ENCODE data around the gene RNF215. TPM values are rescaled to one million over a fixed set of nuclear protein-coding genes. Genes with fewer than 3 reads are reported as not detected.

Gene RNF215
- total and polyA plus RNA-seq, 2 donors (not counting 3 experiments of a cell fraction or from before 2014, with no cell fraction given), result 16.7 to 26.9 TPM

- H3K4me3 ChIP-seq (replicated peaks in 1 of 3; ENCODE audit: insufficient read depth in 1 of 3, low read depth in 1 of 3, low read length in 3 of 3), result no peak overlapping the region
These were observed 12.9 kb upstream of the RNF215 start for GRCh38 chr22:30400159-30400558.

GRCh38 chr22:30399718-30400117 is 12.5 kb upstream of the RNF215 start:
- intact Hi-C loops (cut with micrococcal nuclease), result no loop called here
- ChIA-PET CTCF (interaction anchor here (3.8 kb wide), 1 partner anchor 13 kb away, joined by 32 read pairs; the partner anchor contains the start of gene RNF215), POLR2A (no interaction called here)
- Histone ChIP-seq H3K79me2 (ENCODE audit: control insufficient read depth, insufficient read depth, low read length) (peaks cover 46% of the 10 kb centered on the region), H2AFZ (ENCODE audit: low read depth, low read length) (no peak overlapping the region), H3K9me1 (replicated peaks; ENCODE audit: control insufficient read depth, extremely low read depth, insufficient read depth, low read length) (no peaks in the 10 kb centered on the region), H3K36me3 (ENCODE audit: control insufficient read depth in 2 of 2, extremely low read depth in 1 of 2, insufficient read depth in 2 of 2, low read length in 2 of 2) (peaks cover 0 to 11% of the 10 kb centered on the region in 2 experiments), H4K20me1 (replicated peaks; ENCODE audit: control insufficient read depth, extremely low read depth, insufficient read depth, low read length) (no peaks in the 10 kb centered on the region), H3K4me1 (ENCODE audit: control insufficient read depth, extremely low read depth, insufficient read depth, low read length) (peaks cover 16% of the 10 kb centered on the region), H3K27ac (ENCODE audit: insufficient read depth, low read depth, low read length) (no peak overlapping the region), H3K4me3 (replicated peaks in 1 of 3; ENCODE audit: insufficient read depth in 1 of 3, low read depth in 1 of 3, low read length in 3 of 3) (no peak overlapping the region), H3K9me3 (replicated peaks; ENCODE audit: control insufficient read depth, insufficient read depth, low read length) (no peaks in the 10 kb centered on the region), H3K4me2 (ENCODE audit: insufficient read depth, low read length) (no peak overlapping the region), H3K27me3 (ENCODE audit: control insufficient read depth in 2 of 2, insufficient read depth in 2 of 2, low read length in 2 of 2) (no peaks in the 10 kb centered on the region), H3K9ac (replicated peaks; ENCODE audit: extremely low read depth, insufficient read depth, low read length) (no peak overlapping the region)
- DNase-seq (ENCODE audit: low read depth, low spot score), result no peak
- no TSS peak for BruUV-seq (replicated peaks)
- FAIRE-seq, result no peak
- TF ChIP-seq POLR2A (IDR thresholded peaks at IDR 0.05; ENCODE audit: low read depth, low read length) (no peak), JUN (IDR thresholded peaks at IDR 0.05; ENCODE audit: borderline replicate concordance, insufficient read depth, insufficient read length, low read depth) (no peak), EZH2 (IDR thresholded peaks at IDR 0.05; ENCODE audit: borderline replicate concordance, low read depth, low read length, severe bottlenecking) (no peak), GATA2 (IDR thresholded peaks at IDR 0.05; ENCODE audit: insufficient read depth, insufficient read length, low read depth, low read length) (no peak), POLR2AphosphoS5 (IDR thresholded peaks at IDR 0.05; ENCODE audit: insufficient read depth, low read depth, low read length) (no peak), FOS (IDR thresholded peaks at IDR 0.05; ENCODE audit: borderline replicate concordance, insufficient read depth, low read length) (no peak), MAX (IDR thresholded peaks at IDR 0.05; ENCODE audit: insufficient read depth, insufficient read length) (no peak), MYC (IDR thresholded peaks at IDR 0.05; ENCODE audit: low read depth, low read length) (no peak)
- TF ChIP-seq, protein P1, sequence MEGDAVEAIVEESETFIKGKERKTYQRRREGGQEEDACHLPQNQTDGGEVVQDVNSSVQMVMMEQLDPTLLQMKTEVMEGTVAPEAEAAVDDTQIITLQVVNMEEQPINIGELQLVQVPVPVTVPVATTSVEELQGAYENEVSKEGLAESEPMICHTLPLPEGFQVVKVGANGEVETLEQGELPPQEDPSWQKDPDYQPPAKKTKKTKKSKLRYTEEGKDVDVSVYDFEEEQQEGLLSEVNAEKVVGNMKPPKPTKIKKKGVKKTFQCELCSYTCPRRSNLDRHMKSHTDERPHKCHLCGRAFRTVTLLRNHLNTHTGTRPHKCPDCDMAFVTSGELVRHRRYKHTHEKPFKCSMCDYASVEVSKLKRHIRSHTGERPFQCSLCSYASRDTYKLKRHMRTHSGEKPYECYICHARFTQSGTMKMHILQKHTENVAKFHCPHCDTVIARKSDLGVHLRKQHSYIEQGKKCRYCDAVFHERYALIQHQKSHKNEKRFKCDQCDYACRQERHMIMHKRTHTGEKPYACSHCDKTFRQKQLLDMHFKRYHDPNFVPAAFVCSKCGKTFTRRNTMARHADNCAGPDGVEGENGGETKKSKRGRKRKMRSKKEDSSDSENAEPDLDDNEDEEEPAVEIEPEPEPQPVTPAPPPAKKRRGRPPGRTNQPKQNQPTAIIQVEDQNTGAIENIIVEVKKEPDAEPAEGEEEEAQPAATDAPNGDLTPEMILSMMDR (IDR thresholded peaks at IDR 0.05; ENCODE audit: extremely low read depth in 1 of 2, insufficient read depth in 1 of 2, low read depth in 1 of 2, low read length in 2 of 2), result no peak
- dilution Hi-C loops (cut with MboI; ENCODE audit: extremely low pct_ligation_motif_present, low sequenced_read_pairs), result no loop called here

More at GRCh38 chr22:30400159-30400558, 12.9 kb upstream of the RNF215 start:
- Histone ChIP-seq H3K36me3 (ENCODE audit: control insufficient read depth in 2 of 2, extremely low read depth in 1 of 2, insufficient read depth in 2 of 2, low read length in 2 of 2) (peaks cover 0 to 11% of the 10 kb centered on the region in 2 experiments), H3K4me1 (ENCODE audit: control insufficient read depth, extremely low read depth, insufficient read depth, low read length) (peaks cover 16% of the 10 kb centered on the region), H2AFZ (ENCODE audit: low read depth, low read length) (no peak overlapping the region), H3K27ac (ENCODE audit: insufficient read depth, low read depth, low read length) (no peak overlapping the region), H3K27me3 (ENCODE audit: control insufficient read depth in 2 of 2, insufficient read depth in 2 of 2, low read length in 2 of 2) (no peaks in the 10 kb centered on the region), H3K9me1 (replicated peaks; ENCODE audit: control insufficient read depth, extremely low read depth, insufficient read depth, low read length) (no peaks in the 10 kb centered on the region), H3K9ac (replicated peaks; ENCODE audit: extremely low read depth, insufficient read depth, low read length) (no peak overlapping the region), H3K9me3 (replicated peaks; ENCODE audit: control insufficient read depth, insufficient read depth, low read length) (no peaks in the 10 kb centered on the region), H3K79me2 (ENCODE audit: control insufficient read depth, insufficient read depth, low read length) (peaks cover 46% of the 10 kb centered on the region), H4K20me1 (replicated peaks; ENCODE audit: control insufficient read depth, extremely low read depth, insufficient read depth, low read length) (no peaks in the 10 kb centered on the region), H3K4me2 (ENCODE audit: insufficient read depth, low read length) (no peak overlapping the region)
- DNase-seq (ENCODE audit: low read depth, low spot score) (no peak), FAIRE-seq (no peak)
- POLR2A ChIA-PET, result interaction anchor here (0.7 kb wide), 1 partner anchor 39 kb away, joined by 6 read pairs; no protein-coding TSS in a partner anchor
- no TSS peak for BruUV-seq (replicated peaks)
- CTCF ChIA-PET, result interaction anchor here (0.7 kb wide), 1 partner anchor 293 kb away, joined by 3 read pairs; no protein-coding TSS in a partner anchor
- TF ChIP-seq GATA2 (IDR thresholded peaks at IDR 0.05; ENCODE audit: insufficient read depth, insufficient read length, low read depth, low read length) (no peak), POLR2AphosphoS5 (IDR thresholded peaks at IDR 0.05; ENCODE audit: insufficient read depth, low read depth, low read length) (no peak), MAX (IDR thresholded peaks at IDR 0.05; ENCODE audit: insufficient read depth, insufficient read length) (no peak), EZH2 (IDR thresholded peaks at IDR 0.05; ENCODE audit: borderline replicate concordance, low read depth, low read length, severe bottlenecking) (no peak)
- intact Hi-C loops (cut with micrococcal nuclease), result no loop called here
- dilution Hi-C loops (cut with MboI; ENCODE audit: extremely low pct_ligation_motif_present, low sequenced_read_pairs), result no loop called here
